HG02763 (cell line): Measurements from ENCODE around the gene AP1M1.

Experiments
- ATAC-seq: cut with Tn5 transposase; IDR thresholded peaks from one replicate; pipeline ENCODE4 v1.9.1; 2021; ENCODE audit warnings: mild to moderate bottlenecking, moderate library complexity; ENCODE audit not compliant: unreplicated experiment

The AP1M1 gene

DNA sequence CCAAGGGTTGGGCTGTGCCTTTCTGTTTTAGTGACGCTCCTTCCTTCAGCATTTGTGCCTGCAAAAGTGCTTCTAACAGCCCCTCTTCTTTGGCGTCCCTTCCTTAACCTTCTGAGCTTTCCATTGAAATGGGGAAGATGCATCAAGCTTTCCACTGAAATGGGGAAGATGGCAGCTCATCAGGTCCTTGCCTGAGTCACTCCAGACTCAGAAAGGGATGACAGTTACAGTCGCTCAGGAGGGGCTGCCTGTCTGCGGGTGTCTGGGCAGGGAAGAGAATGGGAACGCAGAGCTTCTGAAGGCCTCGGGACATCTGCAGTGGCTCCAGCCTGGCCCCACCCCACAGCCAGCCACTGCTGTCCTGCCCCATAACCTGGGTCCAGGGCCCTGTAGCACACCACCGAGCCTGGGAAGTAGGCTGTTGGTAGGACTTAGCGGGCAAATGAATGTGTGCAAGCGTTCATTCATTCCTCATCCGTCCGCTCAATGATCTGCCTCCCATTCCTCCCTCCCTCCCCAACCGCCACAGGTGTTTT, 9.8 kb downstream of the AP1M1 start:
- ATAC-seq: no peak

DNA sequence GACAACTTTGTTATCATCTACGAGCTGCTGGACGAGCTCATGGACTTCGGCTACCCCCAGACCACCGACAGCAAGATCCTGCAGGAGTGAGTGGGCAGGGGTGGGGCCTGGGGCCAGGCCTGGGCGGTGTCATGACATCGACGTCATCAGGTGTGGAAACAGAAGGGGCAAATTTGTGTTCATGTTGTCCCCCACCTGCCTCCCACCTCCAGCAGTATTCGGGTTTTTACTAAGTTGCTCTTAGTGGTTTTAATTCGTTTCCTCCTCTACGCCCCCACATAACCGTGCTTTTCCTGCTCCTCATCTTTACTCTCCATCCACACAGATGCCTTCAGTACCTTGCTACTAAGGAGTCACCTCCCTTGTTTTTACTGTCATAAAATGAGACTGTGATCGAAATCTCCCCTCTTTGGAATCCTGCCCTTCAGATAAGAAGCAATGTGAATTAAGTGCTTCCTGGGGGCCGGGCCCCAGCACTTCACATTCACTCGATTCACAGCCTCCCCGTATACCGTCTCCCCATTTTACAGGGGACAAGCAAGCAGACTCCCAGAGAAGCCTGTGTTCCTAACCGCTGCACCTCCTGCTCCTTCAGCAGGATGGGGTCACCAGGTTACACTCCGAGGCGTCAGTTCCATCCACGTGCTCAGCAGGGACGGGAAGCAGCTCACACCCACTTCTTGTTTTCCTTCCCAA, 10.5 kb downstream of the AP1M1 start:
- no peak for ATAC-seq

DNA sequence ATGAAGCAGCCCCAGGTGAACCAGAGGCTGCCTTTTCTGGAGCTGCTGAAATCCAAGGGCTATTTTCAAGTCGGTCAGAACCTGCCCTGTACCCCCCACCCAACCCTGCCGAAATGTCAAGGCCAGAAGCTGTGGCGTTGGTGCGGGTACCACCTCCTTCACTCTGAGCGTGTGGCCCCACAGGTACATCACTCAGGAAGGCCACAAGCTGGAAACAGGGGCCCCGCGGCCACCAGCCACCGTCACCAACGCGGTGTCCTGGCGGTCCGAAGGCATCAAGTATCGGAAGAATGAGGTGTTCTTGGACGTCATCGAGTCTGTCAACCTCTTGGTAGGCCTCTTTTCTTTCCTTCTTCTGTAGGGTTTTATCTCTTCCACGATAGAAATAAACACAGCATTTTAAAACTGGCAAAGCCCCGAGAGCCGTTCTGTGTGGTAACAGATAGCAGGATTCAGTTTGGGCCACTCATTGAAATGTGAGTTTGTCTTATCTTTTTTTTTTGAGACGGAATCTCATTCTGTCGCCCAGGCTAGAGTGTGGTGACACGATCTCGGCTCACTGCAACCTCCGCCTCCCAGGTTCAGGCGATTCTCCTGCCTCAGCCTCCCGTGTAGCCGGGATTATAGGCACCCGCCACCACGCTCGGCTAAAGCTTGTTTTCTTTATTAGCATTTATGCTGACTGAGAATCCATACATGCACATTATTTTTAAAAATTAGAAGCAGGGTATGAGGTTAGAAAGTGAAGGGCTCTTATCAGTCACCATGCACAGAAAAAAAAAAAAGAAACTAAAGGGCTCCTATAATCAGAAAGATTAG, 11.3 kb downstream of the AP1M1 start:
- ATAC-seq: no peak

DNA sequence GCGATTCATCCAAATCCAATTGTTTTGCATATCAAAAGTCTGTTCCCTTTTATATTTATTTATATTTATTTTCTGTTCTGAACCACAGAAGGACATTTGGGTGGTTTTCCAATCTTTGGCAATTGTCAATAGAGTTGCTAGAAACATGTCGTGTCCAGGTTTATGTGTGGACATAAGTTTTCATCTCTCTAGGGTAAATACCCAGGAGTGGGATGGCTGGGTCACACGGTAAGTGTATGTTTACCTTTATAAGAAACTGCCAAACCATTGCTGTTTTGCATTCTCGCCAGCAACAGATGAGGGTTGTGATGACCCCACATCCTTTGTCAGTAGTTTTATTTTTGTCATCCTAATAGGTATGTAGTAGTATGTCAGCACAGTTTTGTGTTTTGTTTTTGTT, 12.5 kb downstream of the AP1M1 start:
- no peak for ATAC-seq

DNA sequence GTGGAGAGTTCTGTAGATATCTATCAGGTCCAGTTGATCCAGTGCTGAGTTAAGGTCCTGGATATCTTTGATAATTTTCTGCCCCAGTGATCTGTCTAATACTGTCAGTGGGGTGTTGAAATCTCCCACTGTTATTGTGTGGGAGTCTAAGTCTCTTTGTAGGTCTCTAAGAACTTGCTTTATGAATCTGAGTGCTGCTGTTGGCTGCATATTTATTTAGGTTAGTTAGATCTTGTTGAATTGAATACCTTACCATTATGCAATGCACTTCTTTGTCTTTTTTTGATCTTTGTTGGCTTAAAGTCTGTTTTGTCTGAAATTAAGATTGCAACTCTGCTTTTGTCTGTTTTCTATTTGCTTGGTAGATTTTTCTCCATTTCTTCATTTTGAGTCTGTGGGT, 15.4 kb downstream of the AP1M1 start:
- no peak for ATAC-seq

DNA sequence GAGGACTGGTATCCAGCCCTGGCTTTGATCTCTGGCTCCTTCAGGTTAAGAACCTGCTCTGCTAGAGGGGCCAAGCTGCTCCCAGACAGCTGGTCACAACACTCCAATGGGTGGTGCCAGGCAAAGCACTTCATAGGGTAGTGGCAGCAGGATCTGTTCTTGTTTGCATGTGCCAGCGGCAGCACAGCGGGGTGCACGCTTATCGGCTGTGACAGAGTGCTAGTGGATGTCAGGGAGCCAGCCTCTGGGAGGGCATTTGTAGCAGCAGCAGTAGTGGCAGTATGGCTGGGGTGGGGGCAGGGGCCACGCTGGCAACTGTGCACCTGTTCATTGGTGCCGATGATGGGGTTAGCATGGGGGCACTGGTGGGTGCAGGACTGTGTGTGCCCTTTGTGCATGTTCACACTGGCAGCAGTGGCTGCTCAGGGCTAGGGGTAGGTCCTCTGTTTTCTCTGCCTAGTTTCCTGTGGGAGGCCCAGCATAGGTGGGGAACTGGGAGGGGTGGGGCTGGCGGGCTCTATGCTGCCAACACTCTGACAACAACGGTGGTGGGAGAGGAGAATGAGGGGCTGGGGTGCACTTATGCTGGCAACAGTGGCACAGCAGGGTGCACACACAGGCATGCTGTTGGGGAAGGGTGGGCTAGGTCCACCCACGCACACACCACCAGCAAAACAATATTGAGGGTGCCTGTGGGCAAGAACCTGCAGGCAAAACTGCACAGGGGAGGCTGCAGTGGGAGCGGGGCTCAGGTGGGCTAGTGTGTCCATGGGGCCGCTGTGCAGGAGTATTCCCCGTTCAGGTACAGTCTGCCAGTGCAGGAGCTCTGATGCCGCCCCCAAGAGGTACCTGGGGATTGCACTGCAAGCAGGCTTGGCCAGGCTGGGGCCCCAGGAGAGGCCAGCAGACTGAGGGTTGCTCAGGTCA, 19.3 kb downstream of the AP1M1 start:
- ATAC-seq: no peak

DNA sequence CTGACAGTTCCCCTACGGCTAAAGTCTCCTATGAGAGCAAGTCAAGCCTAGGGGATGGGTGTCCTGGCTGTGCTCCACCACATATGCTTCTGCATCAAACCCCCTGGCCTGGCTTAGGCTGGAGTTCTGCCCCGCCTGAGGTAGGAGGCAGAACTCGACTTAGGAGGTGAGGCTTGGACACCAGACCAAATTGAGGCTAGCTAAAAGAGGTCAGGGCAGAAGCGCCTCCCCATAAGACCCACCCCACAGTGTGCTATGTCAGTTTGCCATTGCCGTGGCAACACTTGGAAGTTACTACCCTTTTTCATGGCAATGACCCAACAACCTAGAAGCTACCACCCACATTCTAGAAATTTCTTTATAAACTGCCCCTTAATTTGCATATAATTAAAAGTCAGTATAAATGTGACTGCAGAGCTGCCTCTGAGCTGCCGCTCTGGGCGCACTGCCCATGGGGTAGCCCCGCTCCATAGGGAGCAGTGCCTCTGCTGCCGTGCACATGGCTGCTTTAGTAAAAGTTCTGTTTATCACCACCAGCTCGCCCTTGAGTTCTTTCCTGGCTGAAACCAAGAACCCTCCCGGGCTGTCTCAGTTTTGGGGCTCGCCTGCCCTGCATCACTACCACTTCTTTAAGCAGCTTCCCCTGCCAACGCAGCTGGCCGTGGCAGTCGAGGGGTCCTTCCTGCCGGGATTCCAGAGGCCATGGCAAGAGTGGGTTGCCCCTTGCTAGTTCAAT, 20.2 kb downstream of the AP1M1 start:
- ATAC-seq: no peak

DNA sequence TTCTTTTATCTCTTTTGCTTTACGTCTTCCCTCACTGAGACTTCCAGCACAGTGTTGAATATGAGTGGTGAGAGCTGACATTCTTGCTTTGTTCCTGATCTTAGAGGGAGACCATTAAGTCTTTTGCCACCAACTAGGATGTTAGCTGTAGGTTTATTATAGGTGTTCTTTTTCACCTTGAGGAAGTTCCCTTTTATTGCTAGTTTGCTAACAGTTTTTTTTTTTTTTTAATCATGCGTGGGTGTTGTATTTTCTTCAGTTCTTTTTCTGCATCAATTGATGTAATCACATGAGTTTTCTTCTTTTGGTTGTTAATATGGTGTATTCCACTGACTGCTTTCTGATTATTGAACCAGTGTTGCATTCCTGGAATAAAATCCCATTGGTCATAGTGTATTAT, 21.1 kb downstream of the AP1M1 start:
- no peak for ATAC-seq

DNA sequence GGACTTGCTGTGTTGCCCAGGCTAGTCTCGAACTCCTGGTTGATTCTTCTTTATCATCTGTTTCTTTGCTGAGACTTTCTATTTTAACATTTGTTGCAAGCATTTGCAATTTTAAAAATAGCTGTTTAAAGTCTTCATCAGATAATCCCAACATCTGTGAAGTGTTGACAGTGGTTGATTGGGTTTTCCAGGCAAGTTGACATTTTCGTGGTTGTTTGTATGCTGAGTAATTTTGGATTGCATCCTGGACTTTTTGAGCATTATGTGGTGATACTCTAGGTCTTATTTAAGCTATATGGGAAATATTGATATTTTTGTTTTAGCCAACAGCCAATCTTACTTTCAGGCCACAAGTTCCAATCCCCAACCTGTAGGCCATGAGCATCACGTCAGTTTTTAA, 25.1 kb downstream of the AP1M1 start:
- ATAC-seq: no peak

DNA sequence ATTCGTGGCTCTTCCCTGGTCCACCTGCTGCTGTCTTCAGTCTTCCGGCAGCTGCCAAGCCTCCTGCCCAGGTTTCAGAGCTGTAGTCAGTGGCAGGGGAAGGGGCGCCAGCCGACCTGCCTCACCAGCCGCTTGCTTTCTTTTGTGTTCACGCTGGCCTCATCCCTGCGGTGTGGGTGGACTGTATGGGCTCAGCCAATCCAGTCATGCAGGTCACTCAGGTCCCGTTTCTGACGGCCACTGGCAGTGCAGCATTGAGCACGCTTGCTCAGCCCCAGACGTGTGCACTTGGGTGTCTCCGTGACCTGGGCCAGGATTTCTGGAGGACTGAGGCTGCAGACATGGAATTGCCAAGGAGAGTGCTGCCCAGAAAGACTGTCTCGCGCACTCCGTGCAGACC, 26.0 kb downstream of the AP1M1 start:
- no peak for ATAC-seq

DNA sequence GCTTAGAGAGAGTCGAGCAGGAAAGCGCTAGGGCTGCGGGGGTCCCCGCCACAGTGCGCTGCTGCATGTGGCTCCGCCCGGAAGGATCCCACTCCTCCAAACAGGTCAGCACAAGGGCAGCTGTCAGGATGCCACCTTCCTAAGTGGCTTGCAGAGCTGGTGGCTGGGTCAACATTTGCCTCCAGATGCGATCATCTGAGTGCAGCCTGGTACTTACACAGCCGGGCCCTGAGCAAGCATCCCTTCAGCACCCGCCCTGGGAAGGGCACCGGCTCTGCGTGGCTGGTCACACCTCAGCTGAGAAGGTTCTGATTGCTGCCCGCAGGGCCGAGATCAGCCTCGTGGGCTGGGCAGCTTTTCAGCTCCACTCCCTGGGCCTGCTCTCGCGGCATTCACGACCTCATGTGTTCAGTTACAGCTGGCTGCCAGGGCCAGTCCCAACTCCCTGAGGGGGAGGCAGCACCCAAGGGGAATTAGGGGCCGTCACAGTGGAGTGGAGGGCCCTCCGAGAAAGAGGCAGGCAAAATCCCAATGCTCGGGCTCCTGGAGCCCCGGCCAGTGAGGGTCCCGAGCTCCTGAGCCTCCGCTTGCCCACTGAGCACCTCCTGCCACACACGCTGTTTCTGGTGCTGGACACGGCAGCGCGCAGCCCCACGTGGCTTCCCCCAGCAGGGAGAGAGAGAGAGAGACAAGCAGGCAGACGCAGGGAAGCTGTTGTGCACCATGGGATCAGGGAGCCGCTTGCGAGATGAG, 26.8 kb downstream of the AP1M1 start:
- ATAC-seq: no peak

DNA sequence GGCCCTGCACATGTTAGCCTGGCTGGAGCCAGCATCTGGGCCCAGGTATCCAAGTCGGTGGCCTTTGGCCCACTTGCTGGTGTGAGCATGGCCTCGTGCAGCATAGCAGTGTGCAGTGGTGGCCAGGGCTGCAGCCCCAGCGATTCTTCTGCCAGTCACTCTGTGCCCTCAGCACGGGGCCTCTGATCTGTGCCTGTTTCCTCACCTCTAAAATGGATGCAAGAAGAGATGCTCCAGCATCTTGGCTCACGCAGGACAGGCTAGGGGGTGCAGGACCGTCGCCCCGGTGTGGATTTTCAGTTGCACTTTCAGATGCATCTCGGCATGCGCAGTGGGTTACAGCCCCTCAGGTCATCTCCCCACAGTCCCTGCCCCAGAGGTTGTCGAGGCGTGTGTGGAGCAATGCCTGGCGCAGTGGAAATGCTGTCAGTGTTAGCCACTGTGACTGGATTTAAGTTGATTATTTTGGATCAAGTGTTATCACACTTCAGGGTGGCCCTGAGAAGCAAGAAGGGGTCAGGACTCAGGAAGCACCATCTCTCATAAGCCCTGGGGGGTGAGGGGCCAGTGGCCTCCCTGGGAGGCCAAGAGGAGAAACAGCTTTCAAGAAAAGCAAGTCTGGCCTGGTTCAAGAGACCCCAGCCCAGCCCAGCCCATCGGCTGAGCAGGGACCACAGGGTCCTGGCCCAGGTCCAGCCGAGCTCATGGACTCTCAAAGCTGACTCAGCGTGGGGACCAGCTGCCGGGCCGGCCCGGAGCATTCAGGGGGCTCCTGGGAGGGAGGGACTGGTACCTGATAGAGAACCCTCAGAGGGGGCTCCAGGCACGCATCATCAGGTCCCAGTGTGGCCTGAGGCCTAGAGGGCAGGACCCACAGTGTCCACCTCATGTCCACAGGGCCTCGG, 27.8 kb downstream of the AP1M1 start:
- no peak for ATAC-seq

DNA sequence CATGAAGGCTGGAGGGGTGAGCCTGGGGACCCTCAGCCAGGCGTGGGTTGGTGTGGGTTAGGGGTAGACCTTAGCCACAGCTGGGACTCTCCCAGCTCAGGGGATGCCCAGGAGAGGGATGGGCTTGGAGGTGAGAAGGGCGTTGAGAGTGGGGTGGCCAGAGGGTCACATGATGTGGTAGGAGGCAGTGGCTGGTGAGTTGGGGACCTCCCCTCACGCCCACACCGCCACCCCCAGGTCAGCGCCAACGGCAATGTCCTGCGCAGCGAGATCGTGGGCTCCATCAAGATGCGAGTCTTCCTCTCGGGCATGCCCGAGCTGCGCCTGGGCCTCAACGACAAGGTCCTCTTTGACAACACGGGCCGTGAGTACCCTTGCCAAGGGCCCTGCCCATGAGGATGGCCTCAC, 28.5 kb downstream of the AP1M1 start:
- ATAC-seq: no peak

DNA sequence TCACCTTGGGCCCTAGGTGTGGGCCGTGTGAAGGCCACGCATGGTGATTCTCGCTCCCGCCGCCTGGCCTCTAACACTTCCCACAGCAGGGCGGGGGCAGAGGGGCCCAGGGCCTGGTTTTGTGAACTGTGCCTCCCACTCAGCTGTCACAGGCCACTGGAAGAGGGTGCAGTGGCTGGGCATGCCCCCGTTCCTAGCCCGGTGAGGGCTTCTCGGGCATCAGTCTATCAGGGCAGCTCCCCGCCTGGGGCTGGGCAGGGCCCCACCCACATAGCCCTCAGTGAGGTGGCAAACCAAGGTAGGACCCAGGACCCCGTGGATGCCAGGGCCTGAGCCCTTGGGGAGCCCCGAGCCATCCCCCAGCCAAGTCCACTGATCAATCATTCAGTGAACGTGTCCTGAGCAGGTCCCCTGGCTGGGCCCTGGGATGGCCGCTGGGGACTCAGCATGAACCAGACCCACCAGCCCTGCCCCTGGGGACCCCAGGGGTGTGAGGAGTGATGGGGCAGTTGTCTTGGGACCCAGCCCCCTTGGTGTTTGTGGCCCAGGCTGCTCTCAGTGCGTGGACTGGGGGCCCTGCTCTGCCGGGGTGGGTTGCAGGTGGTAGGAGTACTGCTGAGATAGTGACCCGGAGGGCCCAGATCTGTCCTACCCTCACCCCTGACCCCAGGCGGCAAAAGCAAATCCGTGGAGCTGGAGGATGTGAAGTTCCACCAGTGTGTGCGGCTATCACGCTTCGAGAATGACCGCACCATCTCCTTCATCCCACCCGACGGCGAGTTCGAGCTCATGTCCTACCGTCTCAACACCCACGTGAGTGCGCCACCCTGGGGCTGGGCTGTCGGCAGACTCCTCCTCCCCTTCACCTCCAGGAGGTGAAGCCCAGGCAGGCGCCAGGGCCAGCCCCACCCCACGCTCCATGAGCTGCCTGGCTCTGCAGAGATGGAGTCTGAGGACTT, 29.4 kb downstream of the AP1M1 start:
- no peak for ATAC-seq

DNA sequence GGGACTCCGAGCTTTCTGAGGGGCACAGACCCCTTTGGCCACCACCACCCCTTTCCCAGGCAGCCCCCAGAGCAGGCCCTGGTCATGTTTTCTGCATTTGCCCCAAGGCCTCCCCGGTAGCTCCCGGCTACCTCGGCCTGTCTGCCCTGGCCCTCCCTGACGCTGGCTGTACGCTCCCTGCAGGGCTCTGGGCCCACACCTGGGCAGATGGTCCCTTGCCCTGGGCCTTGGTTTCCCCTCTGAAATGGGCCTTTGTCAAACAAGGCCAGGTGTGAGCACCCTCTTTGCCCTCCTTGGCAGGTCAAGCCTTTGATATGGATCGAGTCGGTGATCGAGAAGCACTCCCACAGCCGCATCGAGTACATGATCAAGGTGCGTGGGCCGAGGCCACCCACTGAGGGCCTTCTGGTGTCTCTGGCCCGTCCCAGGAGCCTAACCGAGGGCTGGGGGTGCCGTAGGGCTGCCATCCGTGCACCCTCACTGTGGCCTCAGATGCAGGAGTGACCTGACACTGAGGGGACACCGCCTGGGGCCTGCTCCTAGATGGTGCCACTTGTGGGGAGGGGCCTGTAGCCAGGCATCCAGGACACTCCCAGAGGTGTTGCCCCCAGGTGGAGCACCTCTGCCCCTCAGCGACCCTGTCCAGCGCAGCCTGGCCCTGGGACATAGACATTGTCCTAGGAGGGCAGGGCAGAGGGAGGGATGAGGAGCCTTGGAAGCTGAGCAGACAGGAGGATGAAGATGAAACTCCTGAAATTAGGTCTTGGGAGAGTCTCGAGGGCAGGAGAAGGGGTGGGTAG, 30.3 kb downstream of the AP1M1 start:
- no peak for ATAC-seq

DNA sequence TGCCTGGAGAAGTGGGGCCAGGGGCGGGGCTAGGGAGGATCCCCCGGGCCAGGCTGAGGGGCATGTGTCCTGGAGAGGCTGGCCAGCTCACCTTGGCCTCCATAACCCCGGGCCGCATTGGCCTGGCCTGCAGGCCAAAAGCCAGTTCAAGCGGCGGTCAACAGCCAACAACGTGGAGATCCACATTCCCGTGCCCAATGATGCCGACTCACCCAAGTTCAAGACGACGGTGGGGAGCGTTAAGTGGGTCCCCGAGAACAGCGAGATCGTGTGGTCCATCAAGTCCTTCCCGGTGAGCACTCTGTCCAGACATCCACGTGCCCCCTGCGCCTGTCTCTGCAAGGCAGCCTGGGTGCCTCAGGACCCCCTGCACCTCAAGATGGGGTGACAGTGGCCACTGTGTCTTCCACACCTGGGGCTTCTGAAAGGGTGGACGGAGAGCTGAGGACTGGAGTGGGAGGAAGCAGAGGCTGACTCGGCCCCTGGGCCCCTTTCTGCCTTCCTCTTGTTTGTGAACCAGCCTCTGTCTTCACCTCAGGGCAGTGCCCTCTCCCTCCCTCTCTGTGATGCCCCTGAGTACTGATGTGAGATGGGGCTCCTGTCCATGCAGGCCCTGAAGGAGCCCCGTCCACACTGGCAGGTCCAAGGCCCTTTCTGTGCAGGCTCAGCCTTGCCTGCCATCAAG, 31.1 kb downstream of the AP1M1 start:
- no peak for ATAC-seq
